Panc1 (cell line): ENCODE measurements around the gene BLM. TPM values are rescaled to one million over a fixed set of nuclear protein-coding genes. Genes with fewer than 3 reads are reported as not detected.

ENCODE experiments used
- ATAC-seq: fragments of 200-7000 bp; cut with Tn5 transposase; 2 replicates; pipeline ENCODE4 v1.9.1; 2020; ENCODE audit warnings: mild to moderate bottlenecking, moderate library complexity
- BruUV-seq: library from RNA; stranded (reverse); fragments of 400-500 nt; replicated peaks from 2 replicates; lab custom pipeline; 2021; lab: Mats Ljungman, UMichigan
- CTCF ChIA-PET: fragments of 300-600 bp; sonication (Branson Sonifier 250); formaldehyde crosslinking; loops from one replicate; lab custom pipeline; 2022; ENCODE audit warnings: antibody characterized with exemption; lab: Charles Lee
- POLR2A ChIA-PET: fragments of 300-600 bp; sonication (Branson Sonifier 250); formaldehyde crosslinking; loops from one replicate; lab custom pipeline; 2022; ENCODE audit warnings: antibody characterized with exemption; lab: Charles Lee
- DNase-seq: peaks from one replicate; pipeline ENCODE4 v3.0.0-alpha.2; 2010; ENCODE audit warnings: low read depth, low spot score
- H3K27ac ChIP-seq: 2 replicates; pipeline ENCODE4 v1.5.1; 2011; ENCODE audit warnings: mild to moderate bottlenecking, low read length, inconsistent platforms
- H3K27me3 ChIP-seq: fragments of 200-500 bp; sonication (Bioruptor generic); 2 replicates; pipeline ENCODE4 v1.6.0; 2014; ENCODE audit warnings: low read length, inconsistent platforms; ENCODE audit not compliant: control insufficient read depth, insufficient read depth
- H3K36me3 ChIP-seq: fragments of 200-500 bp; sonication (Bioruptor generic); 2 replicates; pipeline ENCODE4 v1.5.1; 2014; ENCODE audit warnings: inconsistent platforms, mild to moderate bottlenecking, low read length, moderate library complexity; ENCODE audit not compliant: control insufficient read depth, insufficient read depth
- H3K4me1 ChIP-seq: 2 replicates; pipeline ENCODE4 v1.5.1; 2011; ENCODE audit warnings: inconsistent platforms, mild to moderate bottlenecking, low read length, moderate library complexity; ENCODE audit not compliant: control insufficient read depth, insufficient read depth
- H3K4me3 ChIP-seq, 2 experiments: 2 replicates each; pipeline ENCODE4 v1.5.1; 2011 to 2012; ENCODE audit warnings: low read depth in 2 of 2, low read length in 2 of 2, mild to moderate bottlenecking in 2 of 2, inconsistent platforms in 1 of 2, moderate library complexity in 1 of 2
- H3K9me3 ChIP-seq: fragments of 200-500 bp; sonication (Bioruptor generic); 2 replicates; pipeline ENCODE4 v1.5.1; 2014; ENCODE audit warnings: low read depth, mild to moderate bottlenecking, inconsistent platforms, low read length, moderate library complexity; ENCODE audit not compliant: control insufficient read depth, insufficient read depth
- CTCF ChIP-seq: fragments of 450-650 bp; IDR thresholded peaks from 2 replicates; pipeline ENCODE4 v1.5.1; 2017; ENCODE audit warnings: mild to moderate bottlenecking
- POLR2AphosphoS5 ChIP-seq: IDR thresholded peaks from 2 replicates; pipeline ENCODE4 v1.6.1; 2012; ENCODE audit warnings: mild to moderate bottlenecking, low read depth, low read length, moderate library complexity
- REST ChIP-seq, 2 experiments: IDR thresholded peaks; 2 replicates each; pipeline ENCODE4 v1.6.1; 2011 to 2012; ENCODE audit warnings: low read depth in 2 of 2, control low read depth in 1 of 2, low read length in 1 of 2, mild to moderate bottlenecking in 1 of 2, moderate library complexity in 1 of 2; ENCODE audit not compliant: insufficient read depth in 1 of 2
- SIN3A ChIP-seq: IDR thresholded peaks from 2 replicates; pipeline ENCODE4 v1.6.1; 2012; ENCODE audit warnings: low read depth, mild to moderate bottlenecking, low read length, moderate library complexity, borderline replicate concordance; ENCODE audit not compliant: insufficient read depth
- TCF7L2 ChIP-seq: IDR thresholded peaks from 2 replicates; pipeline ENCODE4 v1.6.1; 2011; ENCODE audit warnings: mild to moderate bottlenecking, low read depth, low read length, inconsistent platforms
- in situ Hi-C: cut with HindIII; loops from 2 replicates; pipeline ENCODE4 v1.10.0; 2016; ENCODE audit warnings: low sequenced_read_pairs, low pct_unique_long_range_greater_than_20kb
- intact Hi-C: fragments of 100-400 bp; cut with micrococcal nuclease; formaldehyde crosslinking; loops from one replicate; pipeline ENCODE4 v1.10.0; 2022; ENCODE audit not compliant: unreplicated experiment
- total RNA-seq: library from RNA; stranded (reverse); gene quantifications from one replicate; pipeline ENCODE4 v1.2.1, GENCODE V29; 2021; ENCODE audit not compliant: unreplicated experiment

The BLM gene
- total RNA-seq, 1 experiment from 2014 or later: 23.9 TPM

GRCh38 chr15:90709278-90709677, 7.9 kb upstream of the BLM start:
- no TSS peak for BruUV-seq
- ChIA-PET CTCF (no interaction called here), POLR2A (no interaction called here)
- no peak overlapping the region for H3K27ac ChIP-seq
- no peak for DNase-seq
- H3K4me1 ChIP-seq: no peaks in the 10 kb centered on the region
- H3K9me3 ChIP-seq: no peaks in the 10 kb centered on the region
- TF ChIP-seq SIN3A: no peak
- TF ChIP-seq POLR2AphosphoS5: no peak
- TF ChIP-seq CTCF: no peak
- TF ChIP-seq TCF7L2: no peak
- TF ChIP-seq REST (IDR thresholded peaks at IDR 0.05; ENCODE audit: insufficient read depth in 1 of 2, low read depth in 2 of 2, low read length in 1 of 2): no peak
- no peak for ATAC-seq
- intact Hi-C loops (no loop called here), in situ Hi-C loops (no loop called here)
- H3K36me3 ChIP-seq: no peaks in the 10 kb centered on the region
- no peak overlapping the region for H3K4me3 ChIP-seq
- no peaks in the 10 kb centered on the region for H3K27me3 ChIP-seq

GRCh38 chr15:90710436-90711027, 6.6 kb upstream of the BLM start:
- intact Hi-C loops (no loop called here), in situ Hi-C loops (no loop called here)
- Histone ChIP-seq H3K27me3 (no peaks in the 10 kb centered on the region), H3K4me3 (no peak overlapping the region), H3K9me3 (no peaks in the 10 kb centered on the region), H3K4me1 (no peaks in the 10 kb centered on the region), H3K36me3 (no peaks in the 10 kb centered on the region), H3K27ac (no peak overlapping the region)
- ATAC-seq (no peak), DNase-seq (no peak)
- no TSS peak for BruUV-seq
- CTCF ChIA-PET: no interaction called here
- POLR2A ChIA-PET: interaction anchor here (0.6 kb wide), 1 partner anchor 50 kb away, joined by 3 read pairs; no protein-coding TSS in a partner anchor
- TF ChIP-seq TCF7L2: no peak
- no peak for TF ChIP-seq CTCF
- no peak for TF ChIP-seq POLR2AphosphoS5
- TF ChIP-seq REST (IDR thresholded peaks at IDR 0.05; ENCODE audit: insufficient read depth in 1 of 2, low read depth in 2 of 2, low read length in 1 of 2): no peak
- no peak for TF ChIP-seq SIN3A
